MG63 (cell line): Measurements from ENCODE around the gene AXDND1. TPM values are rescaled to one million over a fixed set of nuclear protein-coding genes. Genes with fewer than 3 reads are reported as not detected.
"Not testable (repeated sequence)": the region's sequence is repeated elsewhere in the genome, so short reads cannot be mapped to it uniquely, and the experiment has no call there.

Experiments
- DNase-seq: peaks from one replicate; pipeline ENCODE4 v3.0.0-alpha.2; 2020
- H3K27me3 ChIP-seq: fragments of 250-450 bp; sonication (Bioruptor Pico); 2 replicates; pipeline ENCODE4 v1.5.1; 2020; ENCODE audit warnings: mild to moderate bottlenecking, moderate library complexity
- H3K36me3 ChIP-seq: fragments of 250-450 bp; sonication (Bioruptor Pico); 2 replicates; pipeline ENCODE4 v1.5.1; 2020; ENCODE audit warnings: mild to moderate bottlenecking, moderate library complexity
- H3K4me3 ChIP-seq: fragments of 250-450 bp; sonication (Bioruptor Pico); 2 replicates; pipeline ENCODE4 v1.5.1; 2020; ENCODE audit warnings: mild to moderate bottlenecking, moderate library complexity
- H3K9me3 ChIP-seq: fragments of 250-450 bp; sonication (Bioruptor Pico); 2 replicates; pipeline ENCODE4 v1.5.1; 2020; ENCODE audit warnings: mild to moderate bottlenecking, moderate library complexity
- total RNA-seq: library from RNA; depleted of rRNA; stranded (reverse); fragments of >200 nt; shearing (Covaris generic); gene quantifications from 2 replicates; pipeline ENCODE4 v1.2.3, GENCODE V29; 2014; ENCODE audit warnings: low replicate concordance

The AXDND1 gene
- total RNA-seq, 1 experiment from 2014 or later, result 0.82 TPM

DNA sequence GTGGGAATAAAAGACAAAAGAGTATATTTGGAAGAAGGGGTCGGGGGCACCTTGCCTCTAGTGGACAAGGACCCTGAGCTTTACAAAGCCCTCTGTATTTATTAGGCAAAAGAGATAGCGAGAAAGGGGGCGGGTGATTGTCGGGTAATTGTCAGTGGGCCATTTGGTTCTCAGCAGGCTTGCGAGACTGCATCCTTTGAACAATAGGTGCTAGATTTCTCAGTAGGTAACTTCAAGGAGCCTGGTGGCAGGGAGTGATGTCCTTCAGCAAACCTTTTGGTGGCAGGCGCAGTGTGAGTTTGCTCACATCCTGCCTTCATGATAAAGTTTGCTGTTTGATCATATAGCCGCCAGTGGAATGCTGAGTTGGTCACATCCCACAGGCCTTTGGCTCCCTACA, 71.4 kb downstream of the AXDND1 start:
- no peak for DNase-seq
- Histone ChIP-seq H3K4me3 (no peak overlapping the region), H3K36me3 (no peaks in the 10 kb centered on the region), H3K27me3 (no peaks in the 10 kb centered on the region), H3K9me3 (0 out of 2 replicates have a peak, but pooled peaks cover 3% of the 10 kb centered on the region)

DNA sequence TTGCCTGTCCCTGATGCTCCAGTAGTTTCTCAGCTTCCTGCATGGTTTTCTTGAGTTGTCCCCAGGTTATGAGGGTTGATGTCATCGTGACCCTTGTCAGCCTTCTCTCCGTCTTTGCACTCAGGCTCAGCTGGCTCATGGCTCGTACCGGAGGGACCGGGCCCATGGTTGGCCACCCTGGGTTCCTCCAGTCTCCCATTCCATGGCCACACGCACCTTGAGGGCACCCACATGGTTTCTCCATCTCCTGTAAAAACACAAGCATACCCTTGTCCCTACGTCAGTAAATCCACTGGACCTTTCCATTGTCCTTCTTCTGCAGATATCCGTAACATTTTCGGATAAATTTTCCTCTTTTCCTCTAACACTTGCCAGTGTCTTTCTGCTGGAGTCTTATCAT, 73.9 kb downstream of the AXDND1 start:
- not testable (repeated sequence) for H3K9me3 ChIP-seq, DNase-seq, H3K36me3 ChIP-seq, H3K27me3 ChIP-seq, H3K4me3 ChIP-seq

DNA sequence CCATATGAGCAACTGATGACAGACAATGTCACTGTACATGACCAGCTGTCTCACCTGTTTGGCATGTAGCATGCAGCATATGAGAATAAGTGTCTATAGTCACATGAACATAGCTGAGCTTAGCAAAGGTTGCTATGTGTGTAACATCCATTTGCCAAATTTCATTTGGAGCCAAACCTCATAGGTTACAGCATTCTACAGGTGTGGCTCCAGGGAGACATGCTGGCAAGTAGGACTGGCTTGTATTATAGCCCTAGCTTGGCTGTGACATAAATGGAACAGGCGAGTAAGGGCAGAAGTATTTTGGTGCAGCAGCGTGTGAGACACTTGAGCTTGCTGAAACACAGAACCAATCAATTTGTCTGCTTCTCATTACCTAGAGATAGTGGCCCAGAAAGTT, 74.5 kb downstream of the AXDND1 start:
- not testable (repeated sequence) for DNase-seq

DNA sequence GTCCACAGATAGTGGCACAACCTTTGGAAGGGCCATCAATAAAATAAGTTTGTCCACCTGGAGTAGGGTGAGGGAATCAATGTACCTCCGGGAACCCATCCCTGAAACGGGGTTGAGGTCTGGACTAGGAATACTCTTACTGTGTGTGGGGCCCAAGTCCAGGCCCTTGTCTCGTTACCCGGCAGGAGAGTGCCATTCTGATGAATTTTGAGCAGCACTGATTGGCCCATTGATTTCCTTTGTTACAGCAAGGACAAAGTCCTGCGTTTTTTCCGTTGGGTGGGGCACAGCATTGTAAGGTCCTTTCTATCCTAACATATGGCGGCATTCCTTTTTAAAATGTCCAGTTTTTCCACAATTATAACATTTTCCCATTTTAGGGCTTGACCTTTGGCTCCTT, 75.2 kb downstream of the AXDND1 start:
- Histone ChIP-seq H3K27me3 (peaks cover 3% of the 10 kb centered on the region; the same call in 1 of the 2 replicates), H3K4me3 (no peak overlapping the region), H3K9me3 (peaks cover 1% of the 10 kb centered on the region; the same call in 1 of the 2 replicates), H3K36me3 (no peaks in the 10 kb centered on the region)
- DNase-seq, result no peak

More for the DNA sequence above, 74.5 kb downstream of the AXDND1 start:
- not testable (repeated sequence) for H3K27me3 ChIP-seq, H3K36me3 ChIP-seq, H3K4me3 ChIP-seq, H3K9me3 ChIP-seq

DNA sequence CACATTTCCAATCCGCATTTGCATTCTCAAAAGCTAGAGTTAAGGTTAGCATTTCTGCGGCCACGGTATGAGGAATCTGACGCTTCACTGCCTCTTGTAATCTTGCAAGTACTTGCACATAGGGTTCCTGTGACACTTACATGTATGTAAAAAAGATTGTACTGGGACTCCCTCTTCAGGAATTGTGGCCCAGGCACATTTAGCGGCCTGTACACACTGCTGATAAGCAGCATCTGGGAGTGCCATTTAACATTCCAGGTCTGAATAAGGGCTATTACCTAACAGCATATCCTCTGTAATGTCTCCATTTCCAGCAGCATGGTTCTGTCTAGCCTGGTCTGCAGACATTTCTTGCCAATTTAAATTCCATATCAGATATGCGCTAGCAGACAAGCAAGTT, 75.7 kb downstream of the AXDND1 start:
- H3K27me3 ChIP-seq, result peaks cover 3% of the 10 kb centered on the region; the same call in 1 of the 2 replicates
- no peaks in the 10 kb centered on the region; the same call in 1 of the 2 replicates for H3K9me3 ChIP-seq
- no peak overlapping the region for H3K4me3 ChIP-seq
- H3K36me3 ChIP-seq, result no peaks in the 10 kb centered on the region
- DNase-seq, result no peak

DNA sequence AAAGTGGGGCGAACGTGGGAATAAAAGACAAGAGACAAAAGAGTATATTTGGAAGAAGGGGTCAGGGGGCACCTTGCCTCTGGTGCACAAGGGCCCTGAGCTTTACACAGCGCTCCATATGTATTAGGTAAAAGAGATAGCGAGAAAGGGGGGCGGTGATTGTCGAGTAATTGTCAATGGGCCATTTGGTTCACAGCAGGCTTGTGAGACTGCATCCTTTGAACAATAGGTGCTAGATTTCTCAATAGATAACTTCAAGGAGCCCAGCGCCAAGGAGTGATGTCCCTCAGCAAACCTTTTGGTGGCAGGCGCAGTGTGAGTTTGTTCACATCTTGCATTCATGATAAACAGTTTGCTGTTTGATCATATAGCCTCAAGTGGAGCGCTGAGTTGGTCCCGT, 77.1 kb downstream of the AXDND1 start:
- not testable (repeated sequence) for H3K27me3 ChIP-seq, H3K4me3 ChIP-seq, H3K9me3 ChIP-seq, H3K36me3 ChIP-seq, DNase-seq

DNA sequence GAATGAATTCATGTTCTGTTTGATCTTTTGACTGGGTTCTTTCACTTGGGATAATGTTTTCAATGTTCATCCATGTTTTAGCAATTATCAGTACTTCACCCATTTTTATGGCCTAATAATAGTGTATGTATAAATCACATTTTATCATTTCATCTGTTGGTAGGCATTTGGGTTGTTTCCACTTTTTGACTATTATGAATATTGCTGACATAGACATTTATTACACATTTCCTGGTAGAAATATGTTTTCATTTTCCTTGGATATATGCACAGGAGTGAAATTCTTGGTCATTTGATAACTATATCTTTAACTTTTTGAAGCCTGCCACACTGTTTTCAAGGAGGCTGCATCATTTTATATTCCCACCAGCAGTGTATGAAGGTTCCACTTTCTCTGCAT, 79.8 kb downstream of the AXDND1 start:
- Histone ChIP-seq H3K4me3 (no peak overlapping the region), H3K36me3 (no peaks in the 10 kb centered on the region), H3K9me3 (no peaks in the 10 kb centered on the region; the same call in 1 of the 2 replicates), H3K27me3 (peaks cover 3% of the 10 kb centered on the region; the same call in 1 of the 2 replicates)
- DNase-seq, result no peak

DNA sequence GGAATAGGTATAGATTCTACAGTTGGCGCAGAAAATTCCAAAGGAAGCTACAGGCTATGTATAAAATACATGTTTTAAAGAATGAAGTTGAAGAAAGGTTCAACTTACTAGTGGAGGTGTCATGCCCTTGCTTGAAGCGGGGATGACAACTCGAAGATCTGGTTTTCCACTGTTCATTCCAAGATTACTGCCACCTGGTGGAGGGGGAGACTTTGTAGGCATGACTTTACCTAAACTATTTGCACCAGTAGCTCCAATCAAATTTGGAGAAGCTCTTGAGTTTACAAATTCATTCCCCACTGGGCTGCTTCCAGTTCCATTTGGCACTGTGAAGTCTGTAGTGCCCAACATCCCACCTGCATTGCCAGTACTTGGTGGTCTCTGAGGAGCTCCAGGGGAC, 81.7 kb downstream of the AXDND1 start:
- no peaks in the 10 kb centered on the region; the same call in 1 of the 2 replicates for H3K9me3 ChIP-seq
- no peak for DNase-seq
- peaks cover 3% of the 10 kb centered on the region; the same call in 1 of the 2 replicates for H3K27me3 ChIP-seq
- H3K36me3 ChIP-seq, result no peaks in the 10 kb centered on the region
- no peak overlapping the region for H3K4me3 ChIP-seq

DNA sequence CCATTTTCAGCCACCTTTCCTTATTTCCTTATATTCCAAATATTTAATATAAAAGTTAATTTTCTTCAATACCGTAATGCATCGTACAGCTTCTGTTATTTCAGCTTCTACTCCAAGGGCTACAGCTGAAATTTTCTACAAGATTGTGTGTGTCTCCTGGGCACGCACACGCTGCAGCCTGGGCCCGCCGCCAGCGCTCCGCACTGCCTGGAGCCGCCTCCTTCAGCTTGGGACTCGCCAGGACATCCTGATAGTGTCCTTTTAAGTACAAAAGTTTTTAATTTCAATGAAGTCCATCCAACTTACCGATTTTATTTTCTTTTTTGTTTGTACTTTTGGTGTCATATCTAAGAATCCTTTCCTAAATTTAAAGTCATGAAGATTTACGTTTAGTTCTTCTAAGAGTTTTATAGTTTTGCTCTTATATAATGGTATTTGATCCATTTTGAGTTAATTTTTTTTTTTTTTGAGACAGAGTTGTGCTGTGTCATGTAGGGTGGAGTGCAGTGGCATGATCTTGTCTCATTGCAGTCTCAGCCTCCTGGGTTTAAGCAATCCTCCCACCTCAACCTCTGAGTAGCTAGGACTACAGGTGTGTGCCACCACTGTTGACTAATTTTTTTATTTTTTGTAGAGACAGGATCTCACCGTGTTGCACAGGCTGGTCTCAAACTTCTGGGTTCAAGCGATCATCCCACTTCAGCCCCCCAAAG, 82.8 kb downstream of the AXDND1 start:
- H3K36me3 ChIP-seq, result no peaks in the 10 kb centered on the region
- H3K4me3 ChIP-seq, result no peak overlapping the region
- DNase-seq, result no peak
- H3K9me3 ChIP-seq, result no peaks in the 10 kb centered on the region; the same call in 1 of the 2 replicates
- H3K27me3 ChIP-seq, result peaks cover 3% of the 10 kb centered on the region; the same call in 1 of the 2 replicates

DNA sequence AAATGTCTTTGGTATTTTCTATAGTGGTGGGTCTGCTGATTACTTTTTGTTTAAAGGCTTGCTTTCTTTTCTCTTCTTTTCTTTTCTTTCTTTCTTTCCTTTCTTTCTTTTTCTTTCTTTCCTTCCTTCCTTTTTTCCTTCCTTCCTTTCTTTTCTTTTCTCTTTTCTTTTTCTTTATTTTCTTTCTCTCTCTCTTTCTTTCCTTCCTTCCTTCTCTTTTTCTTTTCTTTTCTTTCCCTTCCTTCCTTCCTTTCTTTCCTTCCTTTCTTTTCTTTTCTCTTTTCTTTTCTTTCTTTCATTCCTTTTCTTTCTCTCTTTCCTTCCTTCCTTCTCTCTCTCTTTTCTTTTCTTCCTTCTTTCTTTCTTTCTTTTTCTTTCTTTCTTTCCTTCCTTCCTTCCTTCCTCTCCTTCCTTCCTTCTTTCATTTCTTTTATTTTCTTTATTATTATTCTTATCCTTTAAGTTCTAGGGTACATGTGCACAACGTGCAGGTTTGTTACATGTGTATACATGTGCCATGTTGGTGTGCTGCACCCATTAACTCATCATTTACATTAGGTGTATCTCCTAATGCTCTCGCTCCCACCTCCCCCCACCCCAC, 93.9 kb downstream of the AXDND1 start:
- not testable (repeated sequence) for H3K9me3 ChIP-seq, H3K4me3 ChIP-seq

DNA sequence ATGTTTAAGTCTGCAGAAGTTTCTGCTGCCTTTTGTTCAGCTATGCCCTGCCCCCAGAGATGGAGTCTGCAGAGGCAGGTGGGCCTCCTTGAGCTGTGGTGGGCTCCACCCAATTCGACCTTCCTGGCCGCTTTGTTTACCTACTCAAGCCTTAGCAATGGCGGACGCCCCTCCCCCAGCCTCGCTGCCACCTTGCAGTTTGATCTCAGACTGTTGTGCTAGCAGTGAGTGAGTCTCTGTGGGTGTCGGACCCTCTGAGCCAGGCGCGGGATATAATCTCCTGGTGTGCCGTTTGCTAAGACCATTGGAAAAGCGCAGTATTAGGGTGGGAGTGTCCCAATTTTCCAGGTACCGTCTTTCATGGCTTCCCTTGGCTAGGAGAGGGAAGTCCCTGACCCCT, 99.9 kb downstream of the AXDND1 start:
- DNase-seq, H3K4me3 ChIP-seq, H3K9me3 ChIP-seq, H3K27me3 ChIP-seq, H3K36me3 ChIP-seq: not testable (repeated sequence)

More for the DNA sequence above, 93.9 kb downstream of the AXDND1 start:
- H3K36me3 ChIP-seq, H3K27me3 ChIP-seq, DNase-seq: not testable (repeated sequence)

DNA sequence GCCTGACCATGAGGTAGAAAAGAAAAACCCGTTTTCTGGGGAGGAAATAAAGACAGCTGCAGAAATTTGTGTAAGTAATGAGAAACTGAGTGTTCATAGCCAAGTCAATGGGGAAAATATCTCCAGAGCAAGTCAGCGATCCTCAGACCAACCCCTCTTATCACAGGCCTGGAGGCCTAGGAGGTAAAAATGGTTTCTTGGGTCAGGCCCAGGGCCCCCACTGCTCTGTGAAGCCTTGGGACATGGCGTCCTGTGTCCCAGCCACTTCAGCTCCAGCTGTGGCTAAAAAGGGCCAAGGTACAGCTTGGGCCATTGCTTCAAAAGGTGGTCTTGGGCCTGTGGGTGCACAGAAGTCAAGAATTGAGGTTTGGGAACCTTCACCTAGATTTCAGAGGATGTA, 108.9 kb downstream of the AXDND1 start:
- Histone ChIP-seq H3K27me3 (no peaks in the 10 kb centered on the region), H3K36me3 (no peaks in the 10 kb centered on the region), H3K4me3 (no peak overlapping the region), H3K9me3 (peaks cover 32% of the 10 kb centered on the region)
- DNase-seq, result no peak

DNA sequence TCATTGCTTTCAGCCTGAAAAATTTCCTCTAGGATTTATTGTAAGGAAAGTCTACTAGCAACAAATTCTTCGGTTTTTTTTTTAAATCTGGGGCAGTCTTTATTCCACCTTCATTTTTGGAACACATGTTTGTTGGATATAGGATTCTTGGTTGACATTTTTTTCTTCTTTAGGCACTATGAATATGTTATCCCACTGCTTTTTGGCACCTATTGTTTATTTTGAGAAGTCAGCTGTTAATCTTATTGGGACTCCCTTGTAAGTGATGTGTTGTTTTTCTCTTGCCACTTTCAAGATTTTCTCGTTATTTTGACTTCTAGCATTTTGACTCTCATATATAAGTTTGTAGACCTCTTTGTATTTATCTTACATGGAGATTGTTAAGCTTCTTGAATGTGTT, 110.7 kb downstream of the AXDND1 start:
- H3K4me3 ChIP-seq, result no peak overlapping the region
- H3K27me3 ChIP-seq, result no peaks in the 10 kb centered on the region
- no peaks in the 10 kb centered on the region for H3K36me3 ChIP-seq
- DNase-seq, result no peak
- H3K9me3 ChIP-seq, result peaks cover 32% of the 10 kb centered on the region

DNA sequence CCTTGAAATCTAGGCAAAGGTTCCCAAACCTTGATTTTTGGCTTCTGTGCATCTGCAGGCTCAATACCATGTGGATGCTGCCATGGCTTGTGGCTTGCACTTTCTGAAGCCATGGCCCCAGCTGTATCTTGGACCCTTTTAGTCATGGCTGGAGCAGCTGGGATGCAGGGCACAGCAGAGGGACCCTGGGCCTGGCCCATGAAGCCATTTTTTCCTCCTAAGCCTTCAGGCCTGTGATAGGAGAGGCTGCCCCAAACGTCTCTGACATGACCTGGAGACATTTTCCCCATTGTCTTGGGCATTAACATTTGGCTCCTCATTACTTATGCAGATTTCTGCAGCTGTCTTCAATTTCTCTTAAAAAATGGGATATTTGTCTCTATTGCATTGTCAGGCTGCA, 112.6 kb downstream of the AXDND1 start:
- peaks cover 34% of the 10 kb centered on the region for H3K9me3 ChIP-seq
- no peak for DNase-seq
- no peaks in the 10 kb centered on the region for H3K36me3 ChIP-seq
- H3K27me3 ChIP-seq, result no peaks in the 10 kb centered on the region
- H3K4me3 ChIP-seq, result no peak overlapping the region

DNA sequence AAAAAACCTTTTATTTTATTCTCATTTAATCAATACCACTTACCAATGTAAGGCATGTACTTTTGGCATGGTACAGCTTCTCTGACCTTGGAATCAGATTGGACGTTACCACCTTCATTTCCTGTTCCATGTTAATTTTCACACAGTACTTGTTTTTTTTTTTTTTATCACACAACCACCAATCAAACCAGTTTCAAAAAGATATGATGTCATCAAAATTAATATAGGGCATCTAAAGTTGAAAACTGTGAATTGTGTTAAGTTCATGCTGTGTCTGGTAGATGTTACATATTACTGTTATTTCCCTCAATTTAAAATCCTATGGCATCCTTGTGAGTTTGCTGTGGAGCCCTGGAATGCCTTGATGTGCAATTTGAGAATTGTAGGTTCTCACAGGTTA, 124.8 kb downstream of the AXDND1 start:
- no peaks in the 10 kb centered on the region for H3K27me3 ChIP-seq
- H3K9me3 ChIP-seq, result peaks cover 9% of the 10 kb centered on the region
- no peak for DNase-seq
- H3K4me3 ChIP-seq, result no peak overlapping the region
- H3K36me3 ChIP-seq, result no peaks in the 10 kb centered on the region

DNA sequence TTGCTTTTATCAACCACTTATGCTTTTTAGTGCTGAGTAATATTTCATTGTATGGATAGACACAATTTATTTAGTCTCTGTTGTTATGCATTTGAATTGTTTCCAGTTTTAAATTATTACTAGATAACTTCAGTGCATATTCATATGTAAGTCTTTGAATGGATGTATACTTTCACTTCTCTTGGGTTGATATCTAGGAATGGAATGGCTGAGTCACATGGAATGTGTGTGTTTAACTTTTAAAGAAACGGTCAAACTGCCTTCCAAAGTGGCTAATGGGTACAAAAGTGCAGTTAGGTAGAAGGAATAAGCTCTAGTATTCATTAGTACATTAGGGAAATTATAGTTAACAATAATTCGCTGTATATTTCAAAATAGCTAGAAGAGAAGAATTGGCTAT, 127.6 kb downstream of the AXDND1 start:
- Histone ChIP-seq H3K9me3 (no peaks in the 10 kb centered on the region), H3K36me3 (no peaks in the 10 kb centered on the region), H3K4me3 (no peak overlapping the region), H3K27me3 (no peaks in the 10 kb centered on the region)
- no peak for DNase-seq

DNA sequence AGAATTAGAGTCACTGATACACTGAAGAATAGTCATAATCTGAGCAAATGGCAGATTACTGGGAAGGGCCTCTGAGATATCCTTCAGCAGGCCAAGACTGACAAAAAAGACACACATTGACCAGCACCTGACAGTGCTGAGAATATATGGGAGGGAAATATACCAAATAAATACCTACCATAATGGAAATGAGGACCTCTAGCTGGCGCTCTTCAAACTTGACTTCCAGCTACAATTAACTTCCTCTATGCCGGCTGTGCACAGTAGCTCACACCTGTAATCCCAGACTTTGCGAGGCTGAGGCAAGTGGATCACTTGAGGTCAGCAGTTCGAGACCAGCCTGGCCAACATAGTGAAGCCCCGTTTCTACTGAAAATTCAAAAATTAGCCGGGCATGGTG, 140.4 kb downstream of the AXDND1 start:
- Histone ChIP-seq H3K4me3 (no peak overlapping the region), H3K27me3 (peaks cover 8% of the 10 kb centered on the region), H3K9me3 (no peaks in the 10 kb centered on the region), H3K36me3 (no peaks in the 10 kb centered on the region)
- no peak for DNase-seq

DNA sequence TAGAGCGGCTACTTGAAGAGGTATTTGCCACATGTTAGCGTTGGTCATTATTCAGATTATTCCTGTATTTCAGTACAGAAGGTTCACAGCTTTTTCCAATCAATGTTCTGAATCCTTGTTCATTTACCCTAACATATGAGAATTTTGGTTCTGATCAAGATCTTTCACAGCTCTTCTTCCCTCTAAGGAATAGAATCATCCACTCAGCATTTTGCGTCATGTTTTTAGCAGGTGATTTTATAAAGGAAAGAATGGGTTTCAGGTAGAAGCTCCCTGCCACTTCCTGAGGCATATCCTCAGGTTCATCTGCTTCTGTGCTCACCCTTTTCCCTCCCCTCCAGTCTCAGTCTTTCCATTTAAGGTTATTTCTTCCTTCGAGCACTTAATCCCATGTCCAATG, 143.6 kb downstream of the AXDND1 start:
- H3K9me3 ChIP-seq, result no peaks in the 10 kb centered on the region
- H3K27me3 ChIP-seq, result peaks cover 11% of the 10 kb centered on the region
- no peaks in the 10 kb centered on the region for H3K36me3 ChIP-seq
- no peak for DNase-seq
- no peak overlapping the region for H3K4me3 ChIP-seq
